ENCODE results near the gene MYO9B.
"Not testable (repeated sequence)": the region's sequence is repeated elsewhere in the genome, so short reads cannot be mapped to it uniquely, and the experiment has no call there.

The MYO9B gene

DNA sequence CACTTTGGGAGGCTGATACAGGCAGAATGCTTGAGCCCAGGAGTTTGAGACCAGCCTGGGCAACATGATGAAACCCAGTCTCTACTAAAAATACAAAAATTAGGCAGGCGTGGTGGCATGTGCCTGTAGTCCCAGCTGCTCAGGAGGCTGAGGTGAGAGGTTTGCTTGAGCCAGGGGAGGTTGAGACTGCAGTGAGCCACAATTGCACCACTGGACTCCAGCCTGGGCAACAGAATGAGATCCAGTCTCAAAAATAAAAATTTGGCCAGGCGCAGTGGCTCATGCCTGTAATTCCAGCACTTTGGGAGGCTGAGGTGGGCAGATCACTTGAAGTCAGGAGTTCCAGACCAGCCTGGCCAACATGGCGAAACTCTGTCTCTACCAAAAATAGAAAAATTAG lies 19.1 kb downstream of the MYO9B start:
- DNase-seq: not testable (repeated sequence)

DNA sequence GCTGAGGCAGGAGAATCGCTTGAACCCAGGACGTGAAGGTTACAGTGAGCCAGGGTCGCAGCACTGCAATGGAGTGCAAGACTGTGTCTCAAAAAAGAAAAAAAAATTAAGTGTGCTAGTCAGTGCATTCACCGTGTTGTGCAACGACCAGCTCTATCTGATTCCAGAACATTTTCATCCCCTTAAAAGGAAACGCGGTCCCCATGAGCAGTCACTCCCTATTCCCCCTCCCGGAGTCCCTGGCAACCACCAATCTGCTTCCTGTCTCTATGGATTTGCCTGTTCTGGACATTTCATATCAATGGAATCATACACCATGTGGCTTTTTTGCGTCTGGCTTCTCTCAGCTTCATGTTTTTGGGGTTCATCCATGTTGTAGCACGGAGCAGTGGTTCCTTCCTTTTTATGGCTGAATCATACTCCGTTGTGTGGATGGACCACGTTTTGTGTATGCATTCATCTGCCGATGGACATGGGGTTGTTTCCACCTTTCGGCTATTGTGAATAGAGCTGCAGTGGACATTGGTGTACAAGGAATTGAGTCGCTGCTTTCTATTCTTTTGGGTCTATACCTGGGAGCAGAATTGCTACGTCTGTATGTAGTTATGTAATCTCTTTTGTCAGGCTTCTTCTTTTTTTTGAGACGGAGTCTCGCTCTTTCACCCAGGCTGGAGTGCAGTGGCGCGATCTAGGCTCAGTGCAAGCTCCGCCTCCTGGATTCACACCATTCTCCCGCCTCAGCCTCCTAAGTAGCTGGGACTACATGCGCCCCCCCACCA lies 19.8 kb downstream of the MYO9B start:
- DNase-seq: no peak

DNA sequence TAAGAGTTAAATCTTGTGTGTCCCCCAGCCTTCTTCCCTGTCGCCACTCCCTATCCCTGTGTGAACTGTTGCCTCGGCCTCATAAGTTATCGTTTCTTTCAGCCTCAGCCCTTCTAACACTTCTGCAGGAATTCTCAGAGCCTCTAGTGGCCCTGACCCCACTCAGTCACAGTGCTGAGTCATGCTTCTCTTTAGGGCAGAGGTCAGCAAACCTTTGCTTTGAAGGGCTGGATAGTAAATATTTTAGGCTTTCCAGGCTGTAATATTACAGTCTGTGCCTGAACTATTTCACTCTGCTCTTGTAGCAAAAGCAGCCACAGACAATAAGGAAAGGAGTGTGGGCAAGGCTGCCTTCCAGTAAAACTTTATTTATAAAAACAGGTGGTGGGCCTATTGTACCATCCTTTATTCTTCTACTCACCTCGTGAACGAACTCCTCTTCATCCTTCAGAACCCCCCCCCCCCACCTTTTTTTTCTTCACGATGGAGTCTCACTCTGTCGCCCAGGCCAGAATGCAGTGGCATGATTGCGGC lies 22.1 kb downstream of the MYO9B start:
- no peak for DNase-seq

DNA sequence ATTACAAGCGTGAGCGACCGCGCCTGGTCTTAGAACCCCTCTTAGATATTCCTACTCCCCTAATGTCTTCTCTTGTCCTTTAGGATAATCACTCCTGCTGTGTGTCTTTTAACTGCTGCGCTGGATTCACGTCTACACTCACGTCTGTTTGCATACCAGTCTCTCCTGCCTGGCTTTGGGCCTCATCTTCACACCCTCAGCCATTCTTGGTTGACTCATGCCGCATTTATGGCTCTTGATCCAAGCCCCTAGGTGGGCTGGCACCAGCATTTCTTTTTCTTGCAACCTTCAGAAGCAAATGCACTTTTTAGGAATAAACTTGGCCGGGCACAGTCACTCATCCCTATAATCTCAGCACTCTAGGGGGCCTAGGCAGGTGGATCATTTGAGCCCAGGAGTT lies 22.7 kb downstream of the MYO9B start:
- DNase-seq: no peak

GRCh38 chr19:17101686-17102628 lies 26.4 kb downstream of the MYO9B start:
- DNase-seq: no peak

DNA sequence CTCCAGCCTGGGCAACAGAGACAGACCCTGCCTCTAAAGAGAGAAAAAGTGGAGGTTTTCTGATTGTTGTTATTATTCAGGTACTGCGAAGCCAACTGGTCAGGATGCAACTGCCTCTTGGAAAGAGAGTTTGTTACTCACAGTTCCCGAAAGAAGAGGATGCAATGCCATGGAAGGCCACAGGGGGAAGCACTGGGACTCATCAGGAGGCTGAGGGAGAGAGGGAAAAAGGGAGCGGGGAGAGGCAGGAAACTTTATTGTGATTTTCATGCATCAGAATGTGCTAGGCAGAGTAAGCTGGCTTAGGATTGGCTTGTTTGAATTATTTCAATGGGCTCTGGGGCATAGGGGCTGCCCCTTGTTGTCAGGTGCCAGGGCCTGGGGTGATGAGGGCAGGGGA lies 27.6 kb downstream of the MYO9B start:
- peak in 1 of 2 experiments; percentile 23 for DNase-seq

- no peak for DNase-seq
These were observed 29.1 kb downstream of the MYO9B start for GRCh38 chr19:17104679-17105078.

DNA sequence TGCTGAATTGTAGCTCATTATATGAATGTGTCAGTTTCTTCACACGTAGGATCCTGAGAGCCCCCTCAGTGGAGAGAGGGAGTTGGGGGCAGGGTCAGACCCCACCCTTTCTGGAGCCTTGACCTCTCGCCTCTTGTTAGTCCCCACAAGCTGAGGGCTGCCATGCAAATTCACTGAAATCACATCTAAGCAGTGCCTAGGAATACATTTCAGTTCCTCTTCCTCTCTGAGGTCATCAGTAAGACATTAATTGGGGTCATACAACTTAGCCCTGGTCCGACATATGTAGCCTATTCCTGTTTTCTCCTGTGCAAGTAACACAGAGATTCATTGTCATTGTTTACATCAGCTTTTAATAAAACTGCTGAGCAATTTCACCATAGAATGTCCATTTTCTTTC lies 30.0 kb downstream of the MYO9B start:
- no peak for DNase-seq

GRCh38 chr19:17106964-17107363 lies 31.4 kb downstream of the MYO9B start:
- not testable (repeated sequence) for DNase-seq

GRCh38 chr19:17107546-17108452 lies 32.2 kb downstream of the MYO9B start:
- DNase-seq: no peak

DNA sequence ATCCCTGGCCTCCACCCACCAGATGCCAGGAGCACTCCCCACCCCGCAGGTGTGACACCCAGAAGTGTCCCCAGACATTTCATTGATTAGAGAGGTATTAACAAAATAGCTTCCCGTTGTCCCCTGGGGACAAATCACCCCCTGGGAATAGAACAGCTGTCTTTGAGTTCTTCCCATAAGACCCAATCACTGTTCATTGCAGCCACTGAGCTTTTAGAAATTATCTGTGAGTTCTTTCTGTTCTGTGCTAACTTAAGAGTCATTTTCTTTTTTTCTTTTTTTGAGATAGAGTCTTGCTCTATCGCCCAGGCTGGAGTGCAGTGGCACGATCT lies 32.8 kb downstream of the MYO9B start:
- no peak for DNase-seq

GRCh38 chr19:17109300-17109699 lies 33.7 kb downstream of the MYO9B start:
- DNase-seq: no peak

- DNase-seq: no peak
These were observed 34.5 kb downstream of the MYO9B start for GRCh38 chr19:17109962-17110598.

- no peak for DNase-seq
These were observed 35.0 kb downstream of the MYO9B start for GRCh38 chr19:17110599-17110966.

DNA sequence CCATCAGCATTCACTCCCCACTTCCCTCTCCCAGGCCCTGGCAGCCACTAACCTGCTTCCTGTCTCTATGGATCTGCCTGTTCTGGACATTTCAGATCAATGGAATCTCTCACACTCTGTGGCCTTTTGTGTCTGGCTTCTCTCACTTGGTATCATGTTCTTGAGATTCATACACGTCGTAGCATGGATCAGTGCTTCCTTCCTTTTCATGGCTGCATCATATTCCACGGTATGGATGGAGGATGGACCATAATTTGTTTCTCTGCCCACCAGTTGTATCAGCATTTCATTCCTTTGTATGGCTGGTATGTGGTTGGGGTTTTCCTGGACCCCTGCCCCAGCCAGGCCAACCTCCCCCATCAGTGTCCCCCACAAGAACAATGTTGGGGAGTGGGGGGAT lies 36.2 kb downstream of the MYO9B start:
- no peak for DNase-seq

DNA sequence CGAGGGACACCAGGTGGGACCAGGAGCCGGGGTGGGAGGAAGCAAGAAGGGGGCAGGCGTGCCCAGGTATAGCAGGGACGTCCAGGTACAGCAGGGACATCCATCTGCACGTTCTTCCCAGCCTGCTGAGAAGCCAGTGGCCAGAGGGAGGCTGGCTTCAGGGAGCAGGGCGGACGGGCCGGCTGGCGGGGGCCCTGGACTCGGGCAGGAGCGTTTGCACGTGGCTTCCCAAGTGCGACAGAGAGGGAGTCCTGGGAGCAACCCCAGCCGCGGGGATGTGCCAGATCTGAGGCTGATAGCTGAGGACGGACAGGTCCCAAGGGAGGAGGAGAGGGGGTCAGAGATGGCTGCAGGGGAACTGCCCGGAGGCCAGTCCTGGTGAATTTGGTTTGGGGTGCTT lies 36.7 kb downstream of the MYO9B start:
- no peak for DNase-seq

- DNase-seq: no peak
These were observed 37.1 kb downstream of the MYO9B start for GRCh38 chr19:17112700-17113099.

GRCh38 chr19:17113127-17113785 lies 37.7 kb downstream of the MYO9B start:
- no peak for DNase-seq

DNA sequence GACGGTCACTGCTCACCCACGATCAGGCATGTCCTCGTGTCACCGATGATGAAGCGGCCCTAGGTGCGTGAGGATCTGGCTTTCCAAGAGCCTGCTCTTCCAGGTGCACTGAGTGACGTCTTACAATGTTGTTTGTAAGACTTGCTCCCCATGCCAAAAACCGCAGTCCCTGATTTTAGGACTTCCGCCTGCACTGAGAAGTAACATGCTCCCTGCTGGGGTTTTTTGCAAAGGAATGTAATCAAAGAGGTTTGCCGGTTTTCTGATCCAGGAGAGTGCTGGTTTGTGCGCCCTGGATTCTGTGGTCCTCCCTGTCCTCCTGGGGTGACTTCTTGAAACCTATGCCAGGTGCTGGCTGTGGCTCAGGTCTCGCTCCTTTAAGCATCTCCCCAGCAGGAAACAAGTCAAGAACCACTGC lies 38.8 kb downstream of the MYO9B start:
- DNase-seq: no peak

- DNase-seq: no peak
These were observed 41.6 kb downstream of the MYO9B start for GRCh38 chr19:17116996-17117702.

GRCh38 chr19:17118957-17119356 lies 43.4 kb downstream of the MYO9B start:
- DNase-seq: no peak

Data from NCI-H526 (cell line).